NCI-H2029 (cell line): ENCODE results near the gene DDX41.
A peak's percentile ranks its signal among the peaks of the same experiment; 100 is the strongest.

Source experiments
- DNase-seq: peaks from one replicate; lab custom pipeline; 2025; lab: John Stamatoyannopoulos, UW

DDX41 gene

GRCh38 chr5:177513500-177513899, 3.3 kb downstream of the DDX41 start:
- no peak for DNase-seq

- no peak for DNase-seq
These were observed 3.9 kb downstream of the DDX41 start for GRCh38 chr5:177512736-177513380.

- DNase-seq = no peak
These were observed 4.7 kb downstream of the DDX41 start for GRCh38 chr5:177511796-177512675.

DNA sequence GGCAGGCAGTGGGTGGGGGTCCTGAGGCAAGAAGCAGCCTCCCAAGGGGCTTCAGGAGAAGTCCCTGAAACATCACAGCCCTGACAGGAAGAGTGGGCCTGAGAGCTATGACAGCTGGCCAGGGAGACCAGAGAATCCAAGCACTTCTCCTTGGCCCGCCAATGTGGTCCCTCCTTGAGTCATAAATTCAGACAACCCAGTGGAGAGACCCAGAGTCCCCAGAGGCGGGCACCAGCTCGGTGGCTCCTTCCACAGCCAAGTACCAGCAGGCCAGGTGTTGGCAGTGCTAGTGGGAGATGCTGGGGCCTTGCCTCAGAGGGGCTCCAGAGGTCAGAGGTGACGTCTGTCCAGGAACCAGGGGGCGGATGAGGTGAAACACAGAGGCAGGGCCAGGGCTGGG, 5.6 kb downstream of the DDX41 start:
- no peak for DNase-seq

DNA sequence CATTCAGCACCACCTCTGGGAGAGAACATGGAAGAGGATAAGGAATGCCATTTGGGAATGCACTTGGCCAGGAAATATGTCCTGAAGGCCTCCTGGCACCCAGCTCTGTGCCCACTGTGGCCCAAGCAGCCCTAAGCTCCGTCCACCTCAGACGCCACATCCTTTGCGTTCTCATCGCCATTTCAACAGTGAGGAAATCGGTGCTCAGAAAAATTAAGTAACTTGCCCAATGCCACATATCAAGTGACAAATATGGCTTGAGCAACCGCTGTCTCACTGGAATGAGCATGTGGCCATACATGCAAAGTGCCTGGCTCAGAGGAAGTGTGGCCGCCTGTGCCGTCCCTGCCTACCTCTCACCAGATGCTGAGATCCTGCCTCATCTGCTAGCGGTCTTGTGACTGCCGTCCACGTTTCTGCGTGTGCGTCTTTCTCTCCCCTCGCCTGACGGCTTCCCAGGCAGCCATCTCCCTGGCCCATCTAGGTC, 6.2 kb downstream of the DDX41 start:
- DNase-seq = no peak

- DNase-seq = no peak
These were observed 6.7 kb downstream of the DDX41 start for GRCh38 chr5:177509991-177510566.

DNA sequence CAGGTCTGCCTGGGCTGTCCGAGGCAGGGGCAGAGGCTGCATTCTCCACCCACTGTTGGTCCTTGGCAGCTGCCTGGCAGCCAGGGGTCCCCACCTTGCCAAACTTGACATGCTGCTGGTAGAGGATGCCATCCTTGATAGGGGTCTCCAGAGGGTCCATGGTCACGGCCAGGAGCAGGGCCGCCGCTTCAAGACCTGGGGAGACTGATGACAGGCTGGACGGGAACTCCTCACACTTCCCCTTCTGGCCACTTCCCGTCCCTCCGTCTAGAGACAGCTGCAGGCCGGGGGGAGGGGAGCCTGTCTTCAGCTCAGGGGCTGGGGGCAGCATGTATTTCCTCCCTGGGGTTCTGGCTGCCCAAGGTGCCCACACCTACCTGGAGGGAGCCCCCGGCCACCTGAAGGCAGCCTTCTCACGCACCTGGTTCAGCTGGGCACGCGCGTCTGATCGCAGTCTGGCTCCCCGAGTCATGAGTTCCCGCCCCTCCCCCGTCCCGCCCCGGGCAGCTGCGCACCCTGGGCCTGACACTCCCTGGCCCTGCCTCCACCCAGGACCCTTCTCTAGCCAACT, 7.3 kb downstream of the DDX41 start, which contains the start of gene DOK3:
TSS of gene DOK3 (minus strand) at position 446 of the 571 bp plus-strand sequence. CDS start at position 160, 286 bp downstream.
- no peak for DNase-seq

DNA sequence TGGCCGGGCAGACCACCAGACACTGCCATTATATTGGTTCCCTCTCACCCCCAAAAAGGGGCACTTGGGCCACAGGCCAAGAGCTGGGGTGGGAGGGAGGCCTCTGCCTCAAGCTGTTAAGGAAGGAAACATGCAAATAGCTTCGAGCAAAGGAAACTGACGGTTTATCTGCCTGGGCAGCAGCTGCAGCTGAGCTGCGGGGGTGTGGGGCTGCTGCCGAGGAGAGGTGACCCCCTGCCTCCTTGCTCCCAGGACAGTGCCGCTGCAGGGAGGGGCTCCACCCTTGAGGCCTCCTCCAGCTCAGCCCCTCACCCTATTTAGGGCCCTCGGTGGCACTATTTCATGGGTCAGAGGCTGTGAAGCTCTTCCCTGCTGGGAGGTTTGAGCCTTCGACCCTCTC, 7.9 kb downstream of the DDX41 start:
- no peak for DNase-seq

GRCh38 chr5:177508221-177508611, 8.5 kb downstream of the DDX41 start:
- no peak for DNase-seq

- no peak for DNase-seq
These were observed 9.1 kb downstream of the DDX41 start for GRCh38 chr5:177507596-177508220.

- peak; percentile 20 for DNase-seq
These were observed 9.6 kb downstream of the DDX41 start for GRCh38 chr5:177507165-177507564.

DNA sequence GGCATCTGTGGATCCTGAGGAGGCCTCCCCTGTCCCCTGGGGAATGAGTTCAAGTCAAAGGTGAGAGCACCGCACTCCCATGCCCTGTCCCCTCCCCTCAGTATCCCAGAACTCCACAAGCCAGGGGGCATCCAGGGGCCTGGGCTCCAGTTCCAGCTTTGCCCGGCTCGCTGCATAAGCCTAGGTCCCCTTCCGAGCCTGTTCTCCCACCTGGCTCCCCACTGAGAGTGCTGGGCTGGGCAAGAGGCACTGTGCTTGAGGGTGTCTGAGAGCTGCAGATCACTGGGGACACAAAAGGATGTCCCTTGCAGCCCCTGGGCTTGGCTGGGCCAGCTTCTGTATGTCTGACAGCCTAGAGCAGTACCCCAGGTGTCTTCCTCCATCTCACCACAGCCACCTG, 11.7 kb downstream of the DDX41 start:
- DNase-seq = no peak

DNA sequence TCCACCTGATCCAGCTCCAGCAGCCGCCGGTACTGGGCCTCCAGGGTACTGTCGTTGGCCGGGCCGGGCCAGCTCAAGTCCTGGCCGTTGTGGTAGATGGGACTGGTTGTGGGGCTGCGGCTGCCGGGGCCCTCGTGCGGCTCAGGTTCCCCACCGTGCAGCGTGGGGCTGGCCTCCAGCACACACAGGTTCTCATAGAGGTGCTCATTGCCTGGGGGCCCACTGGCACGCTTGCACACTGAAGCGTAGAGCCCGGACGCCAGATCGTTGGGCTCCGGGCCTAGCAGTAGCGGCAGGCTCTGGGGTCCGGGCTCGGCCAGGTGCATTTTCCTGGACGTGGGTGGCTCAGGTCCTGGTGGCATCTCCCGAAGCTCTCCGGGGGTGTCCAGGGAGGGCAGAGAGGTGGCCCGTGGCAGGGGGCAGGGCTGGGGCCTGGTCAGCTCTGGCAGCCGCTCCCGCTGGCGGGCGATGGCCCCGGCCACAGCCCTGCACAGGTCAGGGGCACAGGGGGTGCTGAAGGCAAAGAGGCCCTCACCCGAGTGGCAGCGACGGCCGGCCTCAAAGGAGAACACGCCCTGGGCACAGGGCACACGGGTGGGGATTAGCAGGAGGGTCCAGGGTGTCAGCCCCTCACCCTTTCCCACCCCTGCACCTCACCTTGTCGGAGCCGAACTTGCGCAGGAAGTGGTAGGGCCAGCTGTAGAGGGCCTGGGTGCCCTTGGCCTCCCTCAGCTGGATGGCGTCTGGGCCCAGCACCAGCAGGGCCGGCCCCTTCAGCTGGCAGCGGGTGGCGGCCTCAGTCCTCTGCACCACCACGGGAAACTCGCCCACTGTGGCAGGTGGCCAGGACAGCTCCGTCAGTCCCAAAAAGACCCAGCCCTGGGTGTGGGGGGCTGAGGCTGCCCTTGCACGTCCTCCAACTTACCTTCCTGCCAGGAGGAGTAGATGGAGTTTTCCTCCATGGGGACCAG, 12.4 kb downstream of the DDX41 start:
- no peak for DNase-seq

DNA sequence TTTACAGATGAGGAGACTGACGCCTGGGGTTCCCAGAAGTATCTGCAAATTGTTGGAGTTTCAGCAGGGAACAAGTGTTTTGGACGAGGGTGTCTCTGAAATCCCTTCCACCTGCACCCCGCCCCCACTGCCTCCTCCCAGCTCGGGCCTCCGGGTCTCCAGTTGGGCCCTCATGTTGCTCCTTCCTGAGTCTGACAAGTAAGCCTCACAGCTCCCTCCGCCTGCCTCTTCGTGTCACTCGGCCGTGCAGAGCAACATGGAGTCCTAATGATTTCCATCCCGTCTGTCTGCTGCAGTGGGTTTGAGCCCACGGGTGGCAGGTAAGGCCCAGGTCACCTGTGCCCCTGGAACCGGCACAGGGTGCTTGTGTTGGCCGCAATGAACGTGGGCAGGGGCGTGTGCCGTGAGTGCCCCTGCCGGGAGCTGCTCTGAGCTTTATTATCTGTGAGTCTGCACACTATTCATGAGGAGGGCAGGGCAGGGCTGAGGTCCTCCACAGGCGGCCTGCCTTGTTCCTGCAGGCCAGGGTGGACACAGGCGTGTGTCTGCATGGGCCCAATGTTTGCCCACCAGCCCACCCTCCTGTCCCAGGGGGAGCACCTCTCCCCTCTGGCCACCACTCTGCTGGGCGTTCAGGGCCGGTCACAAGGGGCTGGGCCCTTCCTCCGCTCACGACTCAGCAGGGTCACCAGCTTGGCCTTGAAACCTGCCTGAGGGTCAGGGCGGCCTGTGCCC, 13.2 kb downstream of the DDX41 start:
- no peak for DNase-seq

DNA sequence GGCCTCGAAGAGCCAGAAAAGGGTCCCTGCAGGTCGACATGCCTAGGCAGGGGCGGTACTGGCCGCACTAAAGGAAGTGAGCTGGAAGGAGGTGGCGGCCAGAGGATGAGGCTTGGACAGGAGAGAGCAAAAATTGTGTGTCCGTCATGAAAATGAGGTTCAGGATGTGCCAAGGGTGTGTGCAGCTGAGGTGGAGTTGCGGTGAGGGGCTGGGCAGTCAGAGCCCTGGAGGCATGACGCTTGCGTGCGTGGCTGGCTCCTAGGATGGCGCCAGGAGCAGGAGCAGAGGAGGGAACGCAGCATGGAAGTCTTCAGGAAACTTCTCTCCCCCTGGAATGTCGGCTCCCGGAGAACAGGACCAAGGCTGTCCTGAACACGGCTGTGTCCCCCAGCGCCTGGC, 13.9 kb downstream of the DDX41 start:
- DNase-seq = no peak

- DNase-seq = no peak
These were observed 14.7 kb downstream of the DDX41 start for GRCh38 chr5:177501874-177502678.

DNA sequence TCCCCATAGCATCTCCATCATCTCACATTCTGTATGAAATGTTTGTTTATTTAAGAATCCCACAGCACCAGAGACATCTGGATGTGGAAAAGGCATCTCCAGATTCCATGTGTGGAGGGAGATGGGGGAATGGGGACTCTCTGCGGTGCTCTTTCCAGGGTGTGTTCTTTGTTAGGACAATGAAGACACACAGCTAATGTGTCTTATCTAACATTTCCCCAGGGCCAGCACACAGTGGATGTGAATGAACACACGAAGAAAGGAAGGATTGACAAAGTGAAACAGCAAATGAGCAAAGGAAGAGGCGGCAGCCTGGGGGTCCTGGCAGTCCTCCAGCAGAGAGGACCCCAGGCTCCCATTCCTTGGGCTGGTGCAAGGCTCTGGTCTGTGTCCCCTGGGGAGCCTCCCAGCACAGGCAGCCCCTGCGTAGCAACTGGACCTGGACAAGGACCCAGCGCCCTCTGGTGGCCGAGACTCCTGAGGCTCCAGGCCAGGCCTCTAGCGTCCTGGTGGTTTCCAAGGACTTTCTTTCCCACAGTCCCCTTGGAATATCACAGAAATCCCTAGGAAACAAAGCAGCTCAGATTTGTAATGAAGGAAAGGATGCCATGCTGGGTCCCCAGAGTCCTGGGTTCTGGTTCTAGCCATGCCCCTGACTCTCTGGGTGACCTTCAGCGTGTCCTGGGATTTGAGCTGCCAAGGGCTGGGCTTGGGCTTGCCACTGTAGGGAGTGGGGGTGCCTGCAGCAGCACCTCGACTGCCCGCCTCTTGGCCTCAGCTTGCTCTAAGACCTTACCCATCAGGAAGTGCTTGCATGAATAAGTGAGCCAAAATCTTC, 15.9 kb downstream of the DDX41 start:
- peak; percentile 68 for DNase-seq

DNA sequence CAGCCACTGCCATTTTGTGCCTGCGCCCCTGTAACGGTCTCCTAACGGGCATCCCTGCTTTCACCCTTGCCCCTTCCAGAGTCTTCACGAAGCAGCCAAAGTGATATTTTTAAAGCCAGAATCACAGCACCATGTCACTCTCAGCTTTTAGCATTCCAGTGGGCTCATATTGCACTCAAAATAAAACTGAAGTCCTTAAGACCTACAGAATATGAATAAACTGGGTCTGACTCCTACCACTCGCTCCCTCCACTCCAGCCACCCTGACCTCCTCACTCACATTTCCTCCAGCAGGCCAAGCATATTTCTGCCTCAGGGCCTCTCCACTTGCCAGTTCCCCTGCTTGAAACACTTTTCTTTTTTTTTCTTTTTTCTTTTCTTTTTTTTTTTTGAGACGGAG, 16.9 kb downstream of the DDX41 start:
- no peak for DNase-seq
